ENCODE data around the gene S1PR5. TPM values are rescaled to one million over a fixed set of nuclear protein-coding genes. Genes with fewer than 3 reads are reported as not detected.

The S1PR5 gene
- total RNA-seq, 2 donors from 2014 or later, result 3.4 to 17.0 TPM

DNA sequence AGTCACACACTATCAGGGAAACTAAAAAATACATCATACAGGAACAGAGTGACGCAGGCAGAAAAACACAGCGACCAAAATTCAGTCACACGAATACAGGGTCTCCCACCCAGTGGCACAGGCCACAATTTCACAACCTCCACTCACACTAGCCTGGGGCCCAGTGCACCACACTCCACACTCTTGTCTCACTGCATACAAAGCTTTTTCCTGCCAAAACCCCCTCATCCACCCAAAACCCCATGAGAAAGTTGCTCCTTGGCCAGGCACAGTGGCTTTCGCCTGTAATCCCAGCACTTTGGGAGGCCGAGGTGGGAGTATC, 1.2 kb downstream of the S1PR5 start:
- intact Hi-C loops (cut with DNase I), result no loop called here
- WGBS, result 88% methylated on average over 5 of the region's 5 CpGs
- Histone ChIP-seq H3K27ac (no peak overlapping the region), H3K27me3 (replicated peaks; ENCODE audit: insufficient read depth) (no peaks in the 10 kb centered on the region), H3K4me3 (no peak overlapping the region), H3K36me3 (no peaks in the 10 kb centered on the region), H3K4me1 (replicated peaks) (no peaks in the 10 kb centered on the region), H3K9me3 (no peaks in the 10 kb centered on the region)
- TF ChIP-seq POLR2A (IDR thresholded peaks at IDR 0.05) (no peak), POLR2AphosphoS5 (IDR thresholded peaks at IDR 0.05) (no peak)
- TF ChIP-seq, protein P1, sequence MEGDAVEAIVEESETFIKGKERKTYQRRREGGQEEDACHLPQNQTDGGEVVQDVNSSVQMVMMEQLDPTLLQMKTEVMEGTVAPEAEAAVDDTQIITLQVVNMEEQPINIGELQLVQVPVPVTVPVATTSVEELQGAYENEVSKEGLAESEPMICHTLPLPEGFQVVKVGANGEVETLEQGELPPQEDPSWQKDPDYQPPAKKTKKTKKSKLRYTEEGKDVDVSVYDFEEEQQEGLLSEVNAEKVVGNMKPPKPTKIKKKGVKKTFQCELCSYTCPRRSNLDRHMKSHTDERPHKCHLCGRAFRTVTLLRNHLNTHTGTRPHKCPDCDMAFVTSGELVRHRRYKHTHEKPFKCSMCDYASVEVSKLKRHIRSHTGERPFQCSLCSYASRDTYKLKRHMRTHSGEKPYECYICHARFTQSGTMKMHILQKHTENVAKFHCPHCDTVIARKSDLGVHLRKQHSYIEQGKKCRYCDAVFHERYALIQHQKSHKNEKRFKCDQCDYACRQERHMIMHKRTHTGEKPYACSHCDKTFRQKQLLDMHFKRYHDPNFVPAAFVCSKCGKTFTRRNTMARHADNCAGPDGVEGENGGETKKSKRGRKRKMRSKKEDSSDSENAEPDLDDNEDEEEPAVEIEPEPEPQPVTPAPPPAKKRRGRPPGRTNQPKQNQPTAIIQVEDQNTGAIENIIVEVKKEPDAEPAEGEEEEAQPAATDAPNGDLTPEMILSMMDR (IDR thresholded peaks at IDR 0.05), result no peak
- DNase-seq (ENCODE audit: low spot score), result no peak

DNA sequence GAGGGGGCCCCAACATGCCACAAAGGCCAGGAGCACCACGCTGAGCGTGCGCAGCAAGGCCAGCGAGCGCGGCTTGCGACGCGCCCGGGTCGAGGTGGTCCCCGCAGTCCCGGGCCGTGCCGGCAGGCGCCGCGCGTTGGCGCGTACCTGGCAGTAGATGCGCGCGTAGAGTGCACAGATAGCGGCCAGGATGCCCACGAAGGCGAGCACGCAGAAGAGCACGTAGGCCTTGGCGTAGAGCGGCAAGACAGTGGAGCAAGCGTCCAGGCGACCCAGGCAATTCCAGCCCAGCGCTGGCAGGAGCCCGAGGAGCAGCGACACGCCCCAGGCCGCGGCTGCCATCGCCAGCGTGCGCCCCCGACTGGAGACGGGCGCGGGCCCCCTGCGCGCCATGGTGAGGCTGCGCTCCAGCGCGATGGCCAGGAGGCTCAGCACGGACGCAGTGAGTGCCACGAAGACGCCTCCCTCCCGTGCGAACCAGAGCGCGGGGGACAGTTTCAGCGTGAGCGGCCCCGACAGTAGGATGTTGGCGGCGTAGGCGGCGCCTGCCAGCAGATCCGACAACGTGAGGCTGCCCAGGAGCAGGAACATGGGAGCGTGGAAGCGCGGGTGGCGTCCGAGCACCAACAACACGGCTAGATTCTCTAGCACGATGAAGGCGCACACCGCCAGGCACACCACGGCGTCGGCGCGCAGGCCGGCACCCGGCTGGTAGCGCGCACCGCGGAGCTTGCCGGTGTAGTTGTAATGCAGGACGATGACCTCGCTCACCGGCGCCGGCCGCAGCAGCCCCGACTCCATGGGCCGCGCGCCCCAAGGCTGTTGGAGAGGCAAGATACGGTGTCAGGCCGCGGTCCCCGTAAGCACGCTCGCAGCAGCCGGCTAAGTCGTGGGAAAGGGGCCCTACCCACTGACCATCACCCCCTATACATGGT, 2.8 kb downstream of the S1PR5 start:
- Histone ChIP-seq H3K27ac (no peak overlapping the region), H3K4me1 (replicated peaks) (no peaks in the 10 kb centered on the region), H3K27me3 (replicated peaks; ENCODE audit: insufficient read depth) (no peaks in the 10 kb centered on the region), H3K4me3 (no peak overlapping the region), H3K36me3 (no peaks in the 10 kb centered on the region), H3K9me3 (no peaks in the 10 kb centered on the region)
- no peak for DNase-seq (ENCODE audit: low spot score)
- 43% methylated on average over 68 of the region's 107 CpGs for WGBS
- TF ChIP-seq POLR2AphosphoS5 (IDR thresholded peaks at IDR 0.05) (no peak), POLR2A (IDR thresholded peaks at IDR 0.05) (no peak)
- TF ChIP-seq, protein P1 (IDR thresholded peaks at IDR 0.05), result no peak
- intact Hi-C loops (cut with DNase I), result no loop called here

DNA sequence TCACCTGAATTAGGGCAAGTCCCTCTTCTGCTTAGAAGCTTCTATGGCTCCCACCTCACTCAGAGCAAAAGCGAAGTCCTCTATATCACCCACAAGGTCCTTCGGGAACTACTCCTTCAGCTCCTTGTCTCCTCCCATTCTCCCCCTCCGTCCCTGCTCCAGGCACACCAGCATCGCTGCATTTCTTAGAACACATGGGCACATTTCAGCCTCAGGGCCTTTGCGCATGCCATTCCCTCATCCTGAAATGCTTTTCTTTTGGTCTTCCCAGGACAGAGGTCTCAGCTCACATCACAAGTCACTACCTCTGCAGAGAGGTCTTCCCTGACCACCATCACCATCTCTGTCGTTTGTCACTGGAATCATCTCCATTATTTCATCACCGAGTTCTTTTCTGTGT, 4.0 kb downstream of the S1PR5 start:
- H3K4me1 ChIP-seq (replicated peaks), result no peaks in the 10 kb centered on the region
- no peak overlapping the region for H3K27ac ChIP-seq
- no peaks in the 10 kb centered on the region for H3K27me3 ChIP-seq (replicated peaks; ENCODE audit: insufficient read depth)
- H3K36me3 ChIP-seq, result no peaks in the 10 kb centered on the region
- no peak for TF ChIP-seq POLR2AphosphoS5 (IDR thresholded peaks at IDR 0.05)
- TF ChIP-seq, protein P1 (IDR thresholded peaks at IDR 0.05), result no peak
- H3K9me3 ChIP-seq, result no peaks in the 10 kb centered on the region
- intact Hi-C loops (cut with DNase I), result no loop called here
- 90% methylated on average over 7 of the region's 7 CpGs for WGBS
- no peak for DNase-seq (ENCODE audit: low spot score)
- no peak overlapping the region for H3K4me3 ChIP-seq

DNA sequence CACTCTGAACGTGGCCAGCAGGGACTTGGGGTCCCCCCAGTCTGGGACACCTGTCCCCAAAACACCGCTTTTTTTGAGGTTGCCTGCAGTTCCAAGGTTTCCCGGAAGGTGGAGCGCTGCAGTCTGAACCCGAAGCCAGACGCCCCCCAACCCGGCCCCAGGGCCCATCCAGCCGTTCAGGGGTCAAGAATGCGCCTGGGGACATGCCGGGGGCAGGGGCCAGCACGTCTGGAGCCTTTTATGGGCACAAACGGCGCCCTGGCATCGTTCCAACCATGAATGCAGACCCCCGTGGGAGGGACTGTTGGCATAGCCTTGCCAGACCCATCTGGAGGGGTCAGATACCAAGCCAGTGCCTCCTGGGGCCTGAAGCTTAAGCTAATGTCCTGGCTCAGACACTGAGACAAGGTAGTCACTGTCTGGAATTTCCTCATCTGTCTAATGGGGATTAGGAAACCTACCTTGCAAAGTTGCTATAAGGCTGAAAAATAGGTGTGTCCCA, 6.9 kb downstream of the S1PR5 start:
- H3K9me3 ChIP-seq, result no peaks in the 10 kb centered on the region
- H3K4me3 ChIP-seq, result no peak overlapping the region
- H3K36me3 ChIP-seq, result no peaks in the 10 kb centered on the region
- TF ChIP-seq, protein P1 (IDR thresholded peaks at IDR 0.05), result peak in 1 of 4 experiments; percentile 55
- TF ChIP-seq POLR2A (IDR thresholded peaks at IDR 0.05), result no peak
- H3K4me1 ChIP-seq (replicated peaks), result no peaks in the 10 kb centered on the region
- no peak overlapping the region for H3K27ac ChIP-seq
- no peak for DNase-seq (ENCODE audit: low spot score)
- intact Hi-C loops (cut with DNase I), result no loop called here
- no peaks in the 10 kb centered on the region for H3K27me3 ChIP-seq (replicated peaks; ENCODE audit: insufficient read depth)
- 19% methylated on average over 15 of the region's 15 CpGs for WGBS

DNA sequence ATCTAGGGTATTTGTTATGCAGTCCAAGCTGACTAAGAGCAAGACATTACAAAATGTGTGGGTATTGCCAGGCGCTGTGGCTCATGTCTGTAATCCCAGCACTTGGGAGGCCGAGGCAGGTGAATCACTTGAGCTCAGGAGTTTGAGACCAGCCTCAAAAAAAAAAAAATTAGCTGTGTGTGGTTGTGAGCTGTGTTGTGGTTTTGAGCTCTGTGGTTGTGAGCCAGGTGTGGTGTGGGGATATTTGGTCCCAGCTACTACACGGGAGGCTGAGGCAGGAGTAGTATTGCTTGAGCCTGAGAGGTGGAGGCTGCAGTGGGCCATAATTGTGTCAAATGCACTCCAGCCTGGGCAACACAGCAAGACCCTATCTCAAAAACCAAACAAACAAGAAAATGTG, 8.5 kb downstream of the S1PR5 start:
- 87% methylated on average over 3 of the region's 3 CpGs for WGBS
- no peak for TF ChIP-seq POLR2A (IDR thresholded peaks at IDR 0.05)
- no peak for TF ChIP-seq POLR2AphosphoS5 (IDR thresholded peaks at IDR 0.05)
- TF ChIP-seq, protein P1 (IDR thresholded peaks at IDR 0.05), result no peak
- H3K27me3 ChIP-seq (replicated peaks; ENCODE audit: insufficient read depth), result no peaks in the 10 kb centered on the region
- no peaks in the 10 kb centered on the region for H3K9me3 ChIP-seq
- H3K27ac ChIP-seq, result no peak overlapping the region
- no peaks in the 10 kb centered on the region for H3K36me3 ChIP-seq
- no peak overlapping the region for H3K4me3 ChIP-seq
- H3K4me1 ChIP-seq (replicated peaks), result no peaks in the 10 kb centered on the region
- DNase-seq (ENCODE audit: low spot score), result no peak
- intact Hi-C loops (cut with DNase I), result no loop called here

Data from prostate gland (tissue), 2 donors.